GM18520 (cell line): ENCODE results near the gene GRWD1.

ENCODE experiments used
- ATAC-seq: cut with Tn5 transposase; IDR thresholded peaks from one replicate; pipeline ENCODE4 v1.9.1; 2021; ENCODE audit not compliant: unreplicated experiment

GRWD1 gene

DNA sequence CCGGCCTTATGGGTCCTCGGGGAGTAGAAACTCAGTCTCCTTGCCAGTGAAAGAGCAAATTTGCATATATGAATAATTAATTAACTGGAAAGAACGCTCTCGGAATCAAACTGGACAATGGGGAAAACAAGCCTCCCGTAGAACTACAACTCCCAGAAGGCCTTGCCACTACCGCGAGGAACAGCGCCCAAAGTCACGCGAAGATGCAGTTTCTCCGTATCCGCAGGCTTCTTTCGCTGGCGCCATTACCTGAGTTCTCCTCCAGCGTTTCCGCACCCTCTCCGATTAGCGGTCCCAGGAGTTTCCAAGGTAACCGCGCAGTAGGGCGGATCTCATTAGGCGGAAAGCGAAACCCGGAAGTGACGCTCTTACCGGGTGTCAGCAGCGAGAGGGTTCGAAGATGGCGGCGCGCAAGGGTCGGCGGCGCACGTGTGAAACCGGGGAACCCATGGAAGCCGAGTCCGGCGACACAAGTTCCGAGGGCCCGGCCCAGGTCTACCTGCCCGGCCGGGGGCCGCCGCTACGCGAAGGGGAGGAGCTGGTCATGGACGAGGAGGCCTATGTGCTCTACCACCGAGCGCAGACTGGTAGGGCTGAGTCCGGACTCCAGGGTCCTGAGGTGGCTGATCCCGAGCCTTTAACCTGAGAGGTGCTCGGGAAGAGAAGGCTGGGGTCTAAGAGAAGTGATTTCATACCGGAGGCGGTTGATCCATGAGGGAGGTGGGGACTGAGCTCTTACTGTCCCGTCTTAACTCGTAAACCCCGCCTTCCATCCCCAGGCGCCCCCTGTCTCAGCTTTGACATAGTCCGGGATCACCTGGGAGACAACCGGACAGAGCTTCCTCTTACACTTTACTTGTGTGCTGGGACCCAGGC lies at the start of gene GRWD1:
GRWD1 (plus strand) TSS at position 378 of the 876 bp plus-strand sequence; CDS start at position 401, 23 bp downstream.
- peak; percentile 81 for ATAC-seq

DNA sequence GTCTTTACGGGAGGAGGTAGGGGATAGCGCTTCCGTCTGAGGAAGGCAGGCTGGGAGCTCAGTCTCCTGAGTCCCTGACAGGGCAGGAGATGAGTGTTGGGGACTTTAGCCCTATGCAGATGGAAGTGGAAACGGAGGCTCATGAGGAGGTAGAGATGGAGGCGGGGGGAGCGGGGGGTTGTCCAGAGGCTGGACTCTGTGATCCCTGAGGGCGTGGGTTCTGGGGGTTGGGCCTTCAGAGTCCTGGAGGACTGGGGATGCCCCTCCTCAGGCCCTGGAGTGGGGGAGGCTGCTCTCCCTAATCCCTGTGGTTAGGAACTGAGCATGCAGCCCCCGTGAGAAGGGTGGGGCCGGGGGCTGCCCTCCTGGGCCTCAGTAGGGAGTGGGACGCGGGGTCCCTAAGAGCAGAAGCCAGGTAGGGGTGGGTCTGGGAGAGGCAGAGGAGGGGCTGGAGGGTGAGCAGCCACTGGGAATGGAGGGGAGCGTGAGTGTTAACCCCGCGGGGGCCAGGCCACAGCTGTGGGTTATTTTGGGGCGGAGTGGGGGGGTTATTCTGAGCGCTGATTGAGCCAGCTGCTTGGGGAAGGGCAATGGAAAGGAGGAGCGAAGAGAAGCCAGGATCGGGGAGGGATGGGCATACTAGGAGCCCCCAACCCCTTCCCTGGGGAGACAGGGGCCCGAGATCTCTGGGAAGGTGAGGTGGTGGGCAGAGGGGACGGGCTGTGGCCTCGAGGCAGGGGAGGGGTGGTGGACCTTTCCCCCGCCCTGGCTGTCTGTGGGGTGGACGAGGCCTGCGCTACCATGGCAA lies 49.6 kb upstream of the GRWD1 start:
- no peak for ATAC-seq

DNA sequence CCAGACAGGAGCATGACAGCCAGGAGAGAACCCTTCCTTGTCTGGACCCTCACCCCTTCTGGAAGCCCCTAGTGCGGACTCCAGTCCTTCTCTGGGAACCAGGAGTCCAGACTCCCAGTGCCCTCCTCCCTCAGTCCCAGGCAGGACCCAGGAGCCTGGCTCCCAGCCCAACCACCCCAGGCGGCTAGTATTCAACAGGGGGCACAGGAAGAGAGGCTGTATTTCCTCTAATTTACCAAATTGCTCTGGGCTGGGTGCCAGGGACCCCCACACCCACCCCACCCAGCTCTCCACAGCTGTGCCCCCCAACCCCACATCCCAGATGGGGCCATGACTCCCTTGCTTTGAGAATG lies 49.0 kb upstream of the GRWD1 start:
- no peak for ATAC-seq

DNA sequence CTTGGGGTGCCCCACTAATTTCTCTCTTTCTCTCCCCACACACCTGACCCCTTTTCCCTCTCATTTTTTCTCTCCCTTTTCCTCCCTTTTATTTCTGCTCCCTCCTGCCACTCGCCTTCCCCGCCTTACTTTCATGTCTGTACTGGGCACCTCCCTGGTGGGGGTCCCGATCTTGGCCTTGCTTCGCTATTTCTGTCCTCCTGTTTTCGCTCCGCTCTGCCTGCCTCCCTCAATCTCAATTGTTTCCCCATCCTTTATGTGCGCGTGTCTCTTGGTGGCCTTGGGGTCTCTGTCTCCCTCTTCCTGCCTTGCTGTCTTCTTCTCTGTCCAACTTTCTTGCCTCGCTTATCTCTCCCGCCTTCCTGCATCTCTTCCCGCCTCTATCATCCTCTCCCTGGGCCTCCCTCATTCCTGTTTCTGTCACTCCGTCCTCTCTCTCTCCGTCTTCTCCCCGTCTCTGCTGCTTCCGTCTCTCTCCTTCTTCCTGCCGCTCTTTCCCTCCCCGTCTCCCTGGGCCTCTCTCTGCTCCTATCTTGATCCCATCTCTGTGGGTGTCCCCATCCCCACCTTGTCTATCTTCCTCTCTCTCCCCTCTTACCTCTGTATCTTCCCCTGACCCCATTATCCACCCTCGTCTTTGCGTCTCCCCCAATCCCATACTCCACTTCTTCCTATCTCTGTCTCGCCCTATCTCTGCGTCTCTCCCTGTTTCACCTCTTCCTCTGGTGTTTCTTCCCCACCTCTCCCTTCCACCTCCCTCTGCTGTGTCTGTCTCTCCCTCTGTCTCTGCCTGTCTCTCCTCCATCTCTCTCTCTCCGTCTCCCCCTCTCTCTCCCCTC lies 48.3 kb upstream of the GRWD1 start:
- ATAC-seq, result no peak

DNA sequence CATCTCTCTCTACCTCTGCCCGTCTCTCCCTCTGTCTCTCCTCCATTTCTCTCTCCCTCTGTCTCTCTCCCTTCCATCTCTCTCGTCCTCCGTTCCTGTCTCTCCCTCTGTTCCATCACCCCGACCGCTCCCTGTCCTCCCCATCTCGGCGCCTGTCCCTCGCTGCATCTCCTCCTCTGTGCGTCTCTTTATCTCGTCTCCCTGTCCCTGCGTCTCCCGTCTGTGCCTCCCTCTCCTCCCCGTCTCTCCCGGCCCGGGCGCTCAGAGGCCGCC lies 47.7 kb upstream of the GRWD1 start:
- no peak for ATAC-seq

DNA sequence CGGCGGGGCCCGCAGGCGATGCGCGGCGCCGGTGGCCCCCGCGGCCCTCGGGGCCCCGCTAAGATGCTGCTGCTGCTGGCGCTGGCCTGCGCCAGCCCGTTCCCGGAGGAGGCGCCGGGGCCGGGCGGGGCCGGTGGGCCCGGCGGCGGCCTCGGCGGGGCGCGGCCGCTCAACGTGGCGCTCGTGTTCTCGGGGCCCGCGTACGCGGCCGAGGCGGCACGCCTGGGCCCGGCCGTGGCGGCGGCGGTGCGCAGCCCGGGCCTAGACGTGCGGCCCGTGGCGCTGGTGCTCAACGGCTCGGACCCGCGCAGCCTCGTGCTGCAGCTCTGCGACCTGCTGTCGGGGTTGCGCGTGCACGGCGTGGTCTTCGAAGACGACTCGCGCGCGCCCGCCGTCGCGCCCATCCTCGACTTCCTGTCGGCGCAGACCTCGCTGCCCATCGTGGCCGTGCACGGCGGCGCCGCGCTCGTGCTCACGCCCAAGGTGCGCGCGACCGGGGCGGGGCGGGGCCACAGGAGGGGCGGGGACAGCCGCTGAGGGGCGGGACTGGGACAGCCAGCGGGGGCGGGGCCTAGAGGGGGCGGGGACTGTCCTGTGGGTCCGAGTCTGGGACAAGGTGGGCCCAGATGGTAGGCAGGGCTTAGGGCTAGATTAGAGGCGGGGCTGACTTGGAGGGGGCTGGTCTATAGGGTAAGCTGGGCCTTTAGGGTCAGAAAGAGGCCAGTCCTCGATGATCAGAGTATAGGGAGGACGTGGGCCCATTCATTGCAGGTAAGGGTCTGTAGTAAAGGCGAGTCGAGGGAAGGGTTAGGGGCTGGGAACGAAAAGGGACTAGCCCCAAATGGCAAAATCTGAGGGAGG lies 47.2 kb upstream of the GRWD1 start:
- no peak for ATAC-seq

DNA sequence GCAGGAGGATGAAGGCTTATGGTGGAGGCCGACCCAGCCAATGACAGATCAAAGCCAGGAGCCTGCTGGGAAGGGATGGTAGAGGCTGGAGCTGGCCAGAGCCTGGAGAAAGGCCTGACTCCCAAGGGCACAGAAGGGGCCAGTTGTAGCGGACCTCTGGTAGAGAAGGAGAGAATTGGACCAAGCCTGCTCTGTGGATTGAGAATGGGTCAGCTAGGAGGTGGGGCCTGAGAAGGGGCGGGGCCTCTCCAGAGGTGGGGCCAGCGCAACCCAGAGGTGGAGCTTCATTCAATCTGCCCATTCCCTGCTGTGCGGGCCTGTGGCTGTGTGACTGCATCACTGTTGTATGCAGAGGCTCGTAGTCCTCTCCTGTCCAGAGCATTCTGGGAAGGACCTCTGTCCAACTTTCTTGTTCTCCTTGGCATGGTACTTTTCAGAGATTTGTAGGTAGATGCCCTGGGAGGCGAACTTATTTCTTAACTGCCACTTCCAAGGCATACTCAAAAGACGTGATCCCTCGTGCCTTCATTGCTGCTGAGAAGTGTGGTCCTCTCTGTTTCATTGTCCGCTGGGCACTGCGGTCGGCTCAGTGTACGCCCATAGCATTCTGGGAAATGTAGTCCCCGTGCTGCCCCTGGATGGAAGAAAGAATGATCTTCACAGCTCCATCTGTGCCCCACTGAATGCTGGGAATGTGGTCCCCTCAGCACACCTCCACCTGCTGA lies 45.6 kb upstream of the GRWD1 start:
- no peak for ATAC-seq

DNA sequence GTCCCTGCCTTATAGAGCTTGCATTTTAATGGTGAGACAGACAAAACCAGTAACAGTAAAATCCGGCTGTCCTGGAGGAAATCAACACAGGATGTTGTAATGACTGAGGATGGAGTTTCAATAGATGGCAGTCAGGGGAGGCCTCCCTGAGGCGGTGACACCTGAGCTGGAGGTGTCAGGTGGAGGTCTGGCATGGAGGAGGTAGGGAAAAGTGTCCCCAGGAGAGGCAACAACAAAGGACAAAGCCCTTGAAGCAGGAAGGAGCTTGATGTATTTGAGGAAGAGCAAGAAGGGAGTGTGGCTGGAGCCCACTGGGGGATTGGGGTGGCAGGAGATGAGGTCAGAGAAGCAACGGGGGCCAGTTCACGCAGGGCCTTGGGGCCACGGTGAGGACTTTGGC lies 44.5 kb upstream of the GRWD1 start:
- ATAC-seq, result no peak

DNA sequence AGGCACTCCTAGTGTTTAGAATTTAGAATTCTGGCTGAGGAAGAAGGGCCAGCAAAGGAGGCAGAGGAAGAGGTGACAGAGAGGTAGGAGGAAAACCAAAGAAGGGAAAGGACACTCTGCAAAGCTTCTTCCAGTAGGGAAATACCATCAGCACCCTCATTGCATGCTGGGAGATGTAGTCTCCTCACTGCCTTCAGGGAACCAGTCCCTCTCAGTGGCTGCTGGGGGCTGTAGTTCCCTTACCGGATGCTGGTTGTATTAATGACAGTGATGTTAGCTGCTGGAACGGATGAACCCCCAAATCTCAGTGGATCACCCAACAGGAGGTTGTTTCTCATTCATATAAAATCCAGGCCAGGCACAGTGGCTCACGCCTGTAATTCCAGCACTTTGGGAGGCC lies 42.2 kb upstream of the GRWD1 start:
- ATAC-seq, result no peak

DNA sequence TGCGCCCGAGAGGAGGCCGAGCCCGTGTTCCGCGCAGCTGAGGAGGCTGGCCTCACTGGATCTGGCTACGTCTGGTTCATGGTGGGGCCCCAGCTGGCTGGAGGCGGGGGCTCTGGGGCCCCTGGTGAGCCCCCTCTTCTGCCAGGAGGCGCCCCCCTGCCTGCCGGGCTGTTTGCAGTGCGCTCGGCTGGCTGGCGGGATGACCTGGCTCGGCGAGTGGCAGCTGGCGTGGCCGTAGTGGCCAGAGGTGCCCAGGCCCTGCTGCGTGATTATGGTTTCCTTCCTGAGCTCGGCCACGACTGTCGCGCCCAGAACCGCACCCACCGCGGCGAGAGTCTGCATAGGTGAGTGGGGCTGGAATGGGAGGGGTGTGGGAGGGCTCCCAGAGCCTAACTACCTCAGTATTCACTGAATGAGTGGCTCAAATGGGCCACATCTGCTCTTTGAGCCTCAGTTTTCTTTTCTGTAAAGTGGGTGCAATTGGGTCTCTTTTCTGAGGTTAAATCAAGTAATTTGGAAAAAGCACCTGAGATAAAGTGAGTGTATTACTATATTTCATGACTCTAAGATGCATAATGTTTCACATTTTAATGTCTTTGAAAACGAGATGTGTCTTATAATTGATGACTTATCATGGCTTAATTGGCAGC lies 40.6 kb upstream of the GRWD1 start:
- no peak for ATAC-seq

DNA sequence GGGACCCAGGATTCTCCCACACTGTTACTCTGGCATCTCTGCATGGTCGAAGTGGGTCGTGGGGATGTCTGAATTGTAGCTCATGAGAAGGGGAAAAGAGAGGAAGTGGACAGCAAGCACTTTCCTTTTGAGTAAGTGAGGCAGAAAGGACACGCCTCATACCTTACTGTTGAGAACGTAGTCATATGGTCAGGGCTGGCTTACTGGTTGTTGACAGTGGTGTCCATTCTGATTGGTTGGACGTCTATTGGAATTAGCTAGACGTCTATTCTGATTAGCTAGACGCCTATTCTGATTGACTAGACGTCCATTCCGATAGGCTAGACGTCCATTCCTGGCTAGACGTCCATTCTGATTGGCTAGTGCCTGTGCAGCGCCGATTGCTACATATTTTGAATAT lies 39.9 kb upstream of the GRWD1 start:
- no peak for ATAC-seq

DNA sequence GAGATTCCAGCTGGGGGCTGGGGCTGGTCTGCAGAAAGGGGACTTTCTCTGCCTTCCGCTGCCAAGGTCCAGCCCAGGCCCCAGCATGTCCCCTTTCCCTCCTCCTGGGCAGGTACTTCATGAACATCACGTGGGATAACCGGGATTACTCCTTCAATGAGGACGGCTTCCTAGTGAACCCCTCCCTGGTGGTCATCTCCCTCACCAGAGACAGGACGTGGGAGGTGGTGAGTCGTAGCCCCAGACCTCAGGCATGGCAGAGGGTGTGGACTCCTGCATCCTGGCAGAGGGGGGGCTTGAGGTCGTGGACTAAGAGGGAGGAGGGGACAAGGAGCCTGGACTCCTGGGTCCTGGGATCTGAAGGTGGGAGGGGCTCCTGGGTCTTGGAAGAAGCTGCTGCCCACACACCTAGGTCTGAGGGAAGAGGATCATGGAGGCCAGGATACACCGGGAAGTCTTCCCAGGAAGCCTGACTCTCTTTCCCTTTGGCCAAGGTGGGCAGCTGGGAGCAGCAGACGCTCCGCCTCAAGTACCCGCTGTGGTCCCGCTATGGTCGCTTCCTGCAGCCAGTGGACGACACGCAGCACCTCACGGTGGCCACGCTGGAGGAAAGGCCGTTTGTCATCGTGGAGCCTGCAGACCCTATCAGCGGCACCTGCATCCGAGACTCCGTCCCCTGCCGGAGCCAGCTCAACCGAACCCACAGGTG lies 31.8 kb upstream of the GRWD1 start:
- no peak for ATAC-seq

DNA sequence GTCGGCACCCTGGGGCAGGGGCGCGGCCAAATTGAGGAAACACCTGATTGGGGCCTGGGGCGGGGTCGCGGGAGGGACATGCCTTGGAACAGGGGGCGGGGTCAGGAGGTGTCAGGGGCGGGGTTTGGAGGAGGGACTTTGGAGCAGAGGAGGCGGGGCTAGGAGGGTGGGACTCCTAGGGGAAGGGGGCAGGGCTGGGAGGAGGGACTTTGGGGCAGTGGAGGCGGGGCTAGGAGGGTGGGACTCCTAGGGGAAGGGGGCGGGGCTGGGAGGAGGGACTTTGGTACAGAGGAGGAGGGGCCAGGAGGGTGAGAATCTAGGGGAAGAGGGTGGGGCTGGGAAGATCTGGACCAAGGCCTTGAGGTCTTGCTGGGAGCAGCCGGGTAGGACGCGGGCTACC lies 30.4 kb upstream of the GRWD1 start:
- no peak for ATAC-seq

DNA sequence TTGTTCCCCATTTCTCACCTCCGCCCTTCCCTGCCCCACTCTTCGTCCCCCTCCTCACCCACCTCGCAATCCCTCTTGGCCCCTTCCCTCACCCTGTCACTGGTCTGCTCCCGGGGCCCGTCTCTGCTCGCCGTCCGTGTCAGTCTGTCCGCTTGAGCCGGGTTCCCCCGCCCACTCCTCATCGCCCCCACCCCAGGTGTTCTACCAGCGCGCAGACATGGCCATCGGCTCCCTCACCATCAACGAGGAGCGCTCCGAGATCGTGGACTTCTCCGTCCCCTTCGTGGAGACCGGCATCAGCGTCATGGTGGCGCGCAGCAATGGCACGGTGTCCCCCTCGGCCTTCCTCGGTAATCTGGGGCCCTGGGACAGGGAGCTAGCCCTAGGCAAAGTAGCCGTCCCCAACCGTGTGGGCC lies 30.0 kb upstream of the GRWD1 start:
- ATAC-seq, result no peak

DNA sequence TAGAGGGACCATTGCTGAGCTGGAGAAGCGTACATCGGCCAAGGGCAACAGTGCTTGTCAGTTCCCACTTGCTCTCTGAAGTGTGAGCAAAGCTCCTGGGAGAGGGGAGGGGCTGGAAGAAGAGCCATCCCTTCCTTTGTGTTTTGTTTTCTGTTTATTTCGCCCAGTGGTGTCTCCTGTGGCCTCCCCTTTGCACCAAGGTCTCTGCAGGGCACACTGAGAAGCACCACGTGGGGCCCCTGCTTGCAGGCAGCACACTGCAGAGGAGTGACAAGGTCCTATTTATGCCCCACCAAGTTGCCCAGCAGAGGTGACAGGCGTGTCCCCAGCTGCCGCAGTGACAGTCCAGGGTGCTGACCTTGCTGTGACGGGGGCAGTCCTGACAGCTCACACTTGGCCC lies 28.4 kb upstream of the GRWD1 start:
- ATAC-seq, result no peak

DNA sequence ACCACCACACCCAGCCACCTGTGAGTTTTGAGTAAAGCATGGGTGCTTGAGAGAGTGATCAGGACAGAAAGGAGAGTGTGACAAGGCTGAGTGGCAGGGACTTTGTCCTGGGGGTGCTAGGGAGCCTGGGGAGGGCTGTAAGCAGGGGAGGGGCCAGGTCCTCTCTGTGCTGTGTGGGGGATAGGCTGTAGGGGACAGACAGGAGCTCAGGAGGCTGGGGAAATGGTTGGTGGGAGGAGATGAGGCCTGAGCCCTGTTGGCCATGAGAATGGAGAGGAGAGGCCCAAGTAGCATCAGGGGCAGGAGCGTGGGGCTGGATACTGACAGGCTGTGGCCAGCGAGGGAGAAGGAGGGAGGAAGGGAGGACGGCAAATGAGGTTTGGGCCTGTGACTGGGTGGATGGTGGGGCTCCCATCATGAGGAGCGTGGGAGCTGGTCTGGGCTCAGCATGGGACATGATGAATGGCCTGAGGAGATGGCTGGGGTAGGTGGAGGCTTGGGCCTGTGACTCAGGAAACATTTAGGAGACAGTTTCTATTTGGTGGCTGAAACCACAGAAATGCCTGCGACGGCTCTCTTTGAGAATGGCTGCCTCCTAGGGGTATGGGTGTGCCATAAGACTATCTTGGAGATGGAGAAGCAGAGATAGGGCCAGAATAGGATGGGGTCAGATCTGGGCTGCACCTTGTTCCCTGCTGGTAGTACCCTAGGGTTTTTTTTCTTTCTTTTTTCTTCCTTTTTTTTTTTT lies 27.3 kb upstream of the GRWD1 start:
- no peak for ATAC-seq

DNA sequence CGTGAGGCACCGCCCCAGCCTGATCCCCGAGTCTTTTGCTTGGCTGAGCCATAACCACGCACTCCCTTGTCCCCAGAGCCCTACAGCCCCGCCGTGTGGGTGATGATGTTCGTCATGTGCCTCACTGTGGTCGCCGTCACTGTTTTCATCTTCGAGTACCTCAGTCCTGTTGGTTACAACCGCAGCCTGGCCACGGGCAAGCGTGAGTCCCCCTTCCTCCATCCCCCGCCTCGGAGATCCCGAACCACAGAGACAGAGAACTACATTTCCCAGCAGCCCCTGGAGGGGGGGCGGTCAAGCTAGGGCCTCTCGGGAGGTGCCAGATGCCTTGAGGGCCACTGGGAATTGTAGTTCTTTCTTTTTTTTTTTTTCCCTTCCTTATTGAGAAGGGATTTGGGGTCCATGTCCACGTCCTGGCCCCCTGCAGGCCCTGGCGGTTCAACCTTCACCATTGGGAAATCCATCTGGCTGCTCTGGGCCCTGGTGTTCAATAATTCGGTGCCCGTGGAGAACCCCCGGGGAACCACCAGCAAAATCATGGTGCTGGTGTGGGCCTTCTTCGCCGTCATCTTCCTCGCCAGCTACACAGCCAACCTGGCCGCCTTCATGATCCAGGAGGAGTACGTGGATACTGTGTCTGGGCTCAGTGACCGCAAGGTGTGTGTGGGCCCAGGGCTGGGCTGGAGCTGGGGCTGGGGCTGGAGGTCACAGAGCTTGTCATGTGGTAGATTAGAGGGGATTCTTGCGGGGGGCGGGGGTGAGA lies 26.4 kb upstream of the GRWD1 start:
- peak; percentile 43 for ATAC-seq
